AG09319 (cell line): ENCODE results near the gene ARMC9.

ENCODE experiments used
- DNase-seq: peaks from one replicate; pipeline ENCODE4 v3.0.0-alpha.2; 2010; ENCODE audit warnings: low read depth; ENCODE audit errors: extremely low read depth
- TF ChIP-seq, protein P1 (sequence below): IDR thresholded peaks from 2 replicates; pipeline ENCODE4 v1.5.1; 2011; ENCODE audit warnings: low read depth, mild to moderate bottlenecking, inconsistent platforms, low read length, moderate library complexity

Gene ARMC9

DNA sequence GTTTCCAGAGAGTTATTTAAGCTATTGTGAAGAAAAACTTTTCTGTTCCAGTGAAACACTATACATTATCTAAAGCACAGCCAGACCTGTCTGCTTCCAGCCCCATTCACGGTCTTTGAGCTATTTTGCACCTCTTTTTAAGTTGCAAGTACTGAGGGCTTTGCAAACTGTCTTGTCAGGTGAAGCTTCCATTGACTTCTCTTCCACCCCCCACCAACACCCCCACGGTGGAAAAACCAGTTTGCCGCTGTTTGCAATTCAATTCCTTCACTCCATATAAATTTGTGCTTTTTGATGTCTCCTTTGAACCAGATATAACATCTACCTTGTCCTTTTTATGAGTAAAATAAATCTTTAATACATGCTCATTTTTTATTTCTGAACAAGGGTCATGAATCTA is 212.8 kb downstream of the ARMC9 start:
- TF ChIP-seq, protein P1, sequence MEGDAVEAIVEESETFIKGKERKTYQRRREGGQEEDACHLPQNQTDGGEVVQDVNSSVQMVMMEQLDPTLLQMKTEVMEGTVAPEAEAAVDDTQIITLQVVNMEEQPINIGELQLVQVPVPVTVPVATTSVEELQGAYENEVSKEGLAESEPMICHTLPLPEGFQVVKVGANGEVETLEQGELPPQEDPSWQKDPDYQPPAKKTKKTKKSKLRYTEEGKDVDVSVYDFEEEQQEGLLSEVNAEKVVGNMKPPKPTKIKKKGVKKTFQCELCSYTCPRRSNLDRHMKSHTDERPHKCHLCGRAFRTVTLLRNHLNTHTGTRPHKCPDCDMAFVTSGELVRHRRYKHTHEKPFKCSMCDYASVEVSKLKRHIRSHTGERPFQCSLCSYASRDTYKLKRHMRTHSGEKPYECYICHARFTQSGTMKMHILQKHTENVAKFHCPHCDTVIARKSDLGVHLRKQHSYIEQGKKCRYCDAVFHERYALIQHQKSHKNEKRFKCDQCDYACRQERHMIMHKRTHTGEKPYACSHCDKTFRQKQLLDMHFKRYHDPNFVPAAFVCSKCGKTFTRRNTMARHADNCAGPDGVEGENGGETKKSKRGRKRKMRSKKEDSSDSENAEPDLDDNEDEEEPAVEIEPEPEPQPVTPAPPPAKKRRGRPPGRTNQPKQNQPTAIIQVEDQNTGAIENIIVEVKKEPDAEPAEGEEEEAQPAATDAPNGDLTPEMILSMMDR, result no peak

DNA sequence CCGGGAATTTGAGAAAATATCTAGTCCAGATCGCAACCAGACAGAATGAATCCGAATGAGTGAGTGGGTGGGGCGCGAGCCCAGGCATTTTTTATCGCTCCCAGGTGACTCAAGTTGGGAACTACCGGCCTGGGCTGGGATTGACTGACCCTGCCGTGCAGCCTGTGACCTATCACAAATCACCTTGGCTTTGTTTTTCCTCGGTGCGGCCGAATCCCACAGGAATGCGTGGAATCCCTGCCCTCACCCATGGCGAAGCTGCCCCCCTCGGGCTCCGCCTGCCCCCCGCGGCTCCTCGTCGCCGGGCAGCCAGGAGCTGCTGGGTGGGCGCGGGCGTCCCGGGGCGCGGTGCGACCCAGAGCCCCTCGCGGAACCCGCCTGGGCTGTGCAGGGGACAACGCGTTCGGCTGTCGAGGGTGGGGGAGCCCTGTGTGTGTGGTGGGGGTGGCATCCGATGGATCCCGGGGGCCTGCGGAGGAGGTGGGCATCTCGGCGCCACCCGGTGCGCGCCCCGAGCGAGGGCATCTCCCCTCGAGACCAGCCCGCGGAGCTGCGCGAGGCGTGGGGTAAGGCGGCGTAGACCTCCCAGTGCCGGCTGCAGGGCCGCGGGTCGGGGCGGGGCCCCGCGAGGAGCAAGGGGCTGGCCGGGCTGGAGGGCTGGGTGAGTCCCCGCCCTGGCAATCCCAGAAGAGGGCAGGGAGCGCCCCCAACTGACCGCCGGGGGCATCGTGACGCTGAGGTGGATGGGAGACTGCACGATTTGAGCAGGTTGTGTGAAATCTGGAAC is 213.6 kb downstream of the ARMC9 start:
- DNase-seq, result peak; percentile 51
- TF ChIP-seq, protein P1, result peak; percentile 95

More for the DNA sequence above, 212.8 kb downstream of the ARMC9 start:
- DNase-seq, result no peak

DNA sequence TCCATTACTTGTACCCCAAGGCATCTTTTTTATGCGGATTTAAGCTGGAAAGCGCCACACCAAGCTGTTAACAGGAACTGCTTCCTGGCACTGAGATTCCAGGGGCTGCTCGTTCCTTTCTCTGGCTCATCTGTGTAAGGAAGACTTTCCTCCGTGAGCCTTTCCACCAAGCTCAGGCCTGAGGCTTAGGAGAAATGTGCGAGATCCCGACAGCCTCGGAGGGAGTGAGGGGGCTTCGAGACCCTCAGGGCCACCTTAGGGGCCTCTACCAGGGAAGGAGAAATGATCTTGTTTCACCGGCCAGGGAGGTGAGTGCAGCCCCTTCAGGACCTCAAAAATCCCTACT is 214.2 kb downstream of the ARMC9 start:
- DNase-seq, result no peak
- TF ChIP-seq, protein P1, result no peak

DNA sequence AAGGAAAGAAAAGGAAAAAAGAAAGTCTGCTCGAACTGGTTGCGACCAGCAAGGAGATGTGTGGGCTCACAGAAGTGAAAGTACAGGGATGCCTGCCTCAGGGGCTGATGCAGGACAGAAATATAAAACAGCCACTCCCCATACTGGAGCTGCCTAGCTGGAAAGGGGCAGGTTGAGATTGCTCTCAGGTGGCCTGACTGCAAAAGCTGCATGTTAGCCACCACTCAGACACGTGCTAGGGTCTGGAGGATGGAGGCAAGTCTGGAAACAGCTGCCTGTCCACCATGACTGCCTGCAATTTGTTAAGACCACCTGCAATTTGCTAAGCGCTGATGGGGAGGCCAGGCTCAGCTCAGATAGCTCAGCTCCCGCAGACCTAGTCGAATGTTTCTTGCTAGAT is 215.0 kb downstream of the ARMC9 start:
- TF ChIP-seq, protein P1, result no peak
- DNase-seq, result no peak

DNA sequence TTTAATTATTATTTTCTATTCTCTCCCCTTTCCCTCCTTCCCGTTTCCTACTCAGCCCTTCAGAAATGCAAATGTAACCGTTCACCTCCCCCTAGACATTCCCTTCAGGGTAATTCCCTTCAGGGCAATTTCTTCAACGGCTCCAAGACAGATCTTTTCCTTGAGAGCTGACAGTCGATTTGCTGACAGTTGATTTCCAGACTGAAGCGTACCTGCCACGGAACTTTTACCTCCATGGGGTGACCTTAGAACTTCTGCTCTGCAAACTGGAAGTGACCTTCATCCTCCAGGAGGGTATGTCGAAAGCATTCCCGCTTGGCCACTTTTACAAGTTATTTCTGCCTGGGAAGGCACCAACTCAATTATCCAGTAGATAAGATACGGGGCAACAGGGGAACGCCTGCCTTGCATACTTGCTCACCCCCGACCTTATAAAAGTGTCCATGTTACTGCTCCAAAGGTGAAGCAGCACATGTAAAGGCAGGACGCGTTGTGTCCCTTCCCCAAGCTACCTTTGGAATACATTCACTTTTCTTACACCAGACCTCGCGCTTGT is 215.6 kb downstream of the ARMC9 start:
- TF ChIP-seq, protein P1, result no peak
- no peak for DNase-seq

DNA sequence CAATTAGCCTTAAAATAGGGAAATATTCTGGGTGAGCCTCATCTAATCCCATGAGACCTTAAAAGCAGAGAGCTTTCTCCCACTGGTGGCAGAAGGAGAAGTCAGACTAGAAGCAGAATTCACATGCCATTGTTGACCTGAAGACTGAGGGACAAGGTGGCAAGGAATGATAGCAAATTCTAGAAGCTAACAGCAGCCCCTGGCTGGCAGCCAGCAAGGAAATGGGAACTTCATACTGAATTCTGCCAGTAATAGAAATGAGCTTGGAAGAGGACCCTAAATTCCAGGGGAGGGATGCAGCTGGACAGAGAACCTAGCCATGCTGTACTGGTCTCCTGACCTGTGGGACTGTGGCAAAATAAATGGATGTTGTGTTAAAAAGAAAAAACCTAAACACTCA is 216.6 kb downstream of the ARMC9 start:
- TF ChIP-seq, protein P1, result no peak
- DNase-seq, result no peak

DNA sequence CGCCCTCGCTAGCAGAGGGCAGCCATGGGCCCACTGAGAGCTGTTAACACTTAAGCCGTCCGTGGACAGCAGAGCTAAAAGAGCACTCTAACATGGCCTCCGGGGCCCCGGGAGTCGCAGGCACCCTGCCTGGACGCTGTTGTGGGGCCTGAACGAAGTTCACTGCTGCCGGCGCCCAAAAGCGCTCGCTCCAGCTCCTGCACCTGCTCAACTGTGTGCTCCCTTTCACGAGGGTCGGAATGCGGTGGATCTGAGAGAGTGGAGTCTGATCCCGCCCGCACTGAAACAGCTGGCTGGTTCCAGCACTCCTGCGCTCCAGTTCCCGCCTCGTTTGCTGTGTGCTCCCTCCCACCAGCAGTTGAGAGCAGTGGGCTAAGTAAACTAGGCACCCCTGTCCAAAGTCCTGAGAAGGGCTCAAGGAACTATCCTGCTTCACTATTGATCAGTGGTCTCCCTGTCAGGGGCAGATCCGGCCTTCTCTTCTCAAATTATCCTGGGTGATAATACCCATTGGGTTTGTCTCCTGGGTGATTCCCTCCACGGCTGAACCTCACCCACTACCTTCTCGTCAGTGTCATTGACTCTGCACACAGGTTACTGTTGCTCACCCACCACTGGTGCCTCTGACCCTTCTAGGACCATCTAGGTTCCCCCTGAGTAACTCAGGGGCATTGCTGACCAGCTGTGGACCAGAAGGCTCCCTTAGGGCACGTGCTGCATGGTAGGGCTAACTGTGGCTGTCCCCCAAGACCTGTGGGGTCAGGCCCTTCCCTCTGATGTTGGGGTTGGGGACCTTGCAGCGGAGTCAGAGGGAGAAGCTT is 220.6 kb downstream of the ARMC9 start:
- TF ChIP-seq, protein P1, result no peak
- no peak for DNase-seq
